ENCODE data around the gene TAGLN.

DNA sequence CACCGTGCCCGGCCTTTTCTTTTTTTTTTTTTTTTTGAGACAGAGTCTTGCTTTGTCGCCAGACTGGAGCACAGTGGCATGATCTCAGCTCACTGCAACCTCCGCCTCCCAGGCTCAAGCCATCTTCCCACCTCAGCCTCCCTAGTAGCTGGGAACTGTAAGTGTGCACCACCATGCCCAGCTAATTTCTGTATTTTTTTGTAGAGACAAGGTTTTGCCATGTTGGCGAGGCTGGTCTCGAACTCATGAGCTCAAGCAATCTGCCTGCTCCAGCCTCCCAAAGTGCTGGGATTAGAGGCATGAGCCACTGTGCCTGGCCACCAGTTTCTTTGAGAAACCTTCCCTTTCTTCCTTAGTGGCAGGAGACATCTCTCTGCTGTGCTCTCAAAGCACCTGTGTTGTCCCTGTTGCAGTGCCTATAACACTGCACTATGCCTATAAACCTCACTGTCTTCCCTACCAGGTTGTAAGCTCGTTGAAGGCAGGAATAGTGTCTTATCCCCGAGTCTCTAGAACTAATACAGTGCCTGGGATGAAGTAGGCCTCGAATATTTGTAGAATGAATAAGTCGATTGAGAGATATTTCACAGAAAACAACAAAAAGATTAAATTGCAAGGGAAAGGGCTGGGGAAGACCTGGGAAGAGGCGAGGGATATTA lies 13.7 kb downstream of the TAGLN start:
- TF ChIP-seq, protein P1, sequence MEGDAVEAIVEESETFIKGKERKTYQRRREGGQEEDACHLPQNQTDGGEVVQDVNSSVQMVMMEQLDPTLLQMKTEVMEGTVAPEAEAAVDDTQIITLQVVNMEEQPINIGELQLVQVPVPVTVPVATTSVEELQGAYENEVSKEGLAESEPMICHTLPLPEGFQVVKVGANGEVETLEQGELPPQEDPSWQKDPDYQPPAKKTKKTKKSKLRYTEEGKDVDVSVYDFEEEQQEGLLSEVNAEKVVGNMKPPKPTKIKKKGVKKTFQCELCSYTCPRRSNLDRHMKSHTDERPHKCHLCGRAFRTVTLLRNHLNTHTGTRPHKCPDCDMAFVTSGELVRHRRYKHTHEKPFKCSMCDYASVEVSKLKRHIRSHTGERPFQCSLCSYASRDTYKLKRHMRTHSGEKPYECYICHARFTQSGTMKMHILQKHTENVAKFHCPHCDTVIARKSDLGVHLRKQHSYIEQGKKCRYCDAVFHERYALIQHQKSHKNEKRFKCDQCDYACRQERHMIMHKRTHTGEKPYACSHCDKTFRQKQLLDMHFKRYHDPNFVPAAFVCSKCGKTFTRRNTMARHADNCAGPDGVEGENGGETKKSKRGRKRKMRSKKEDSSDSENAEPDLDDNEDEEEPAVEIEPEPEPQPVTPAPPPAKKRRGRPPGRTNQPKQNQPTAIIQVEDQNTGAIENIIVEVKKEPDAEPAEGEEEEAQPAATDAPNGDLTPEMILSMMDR (conservative IDR thresholded peaks at IDR 0.05 in 1 of 2, IDR thresholded peaks at IDR 0.05 in 1 of 2; ENCODE audit: low read depth in 1 of 2, low read length in 2 of 2), result no peak
- no peak for TF ChIP-seq EZH2 (IDR thresholded peaks at IDR 0.05; ENCODE audit: low read length, missing control alignments)

Data from fibroblast of lung (primary cell).